ENCODE results near the gene BDKRB1. TPM values are rescaled to one million over a fixed set of nuclear protein-coding genes. Genes with fewer than 3 reads are reported as not detected.

Gene BDKRB1
- total RNA-seq, 1 experiment from 2014 or later: not detected

DNA sequence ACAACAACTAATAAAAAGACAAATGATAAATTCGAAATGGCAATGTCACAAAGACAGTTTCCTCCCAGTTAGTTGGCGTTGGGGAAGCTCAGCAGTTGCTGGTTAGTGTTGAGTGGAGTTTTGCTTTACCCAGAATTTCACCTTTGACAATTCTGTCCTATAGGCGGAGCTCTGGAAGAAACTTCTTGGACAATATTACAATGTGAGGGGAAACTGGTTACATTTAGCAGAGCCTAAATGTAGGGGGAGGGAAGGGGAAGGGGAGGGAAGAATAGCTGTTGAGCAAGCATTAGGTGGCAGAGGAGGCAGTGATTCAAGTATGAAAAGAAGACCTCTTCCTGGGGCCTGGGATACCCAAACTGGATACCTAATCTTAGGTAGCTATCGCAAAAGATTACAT lies 51.4 kb downstream of the BDKRB1 start:
- TF ChIP-seq TCF7L2 (IDR thresholded peaks at IDR 0.05; ENCODE audit: low read depth, low read length): no peak
- TF ChIP-seq CTCF (IDR thresholded peaks at IDR 0.05): peak; percentile 30
- TF ChIP-seq SIN3A (IDR thresholded peaks at IDR 0.05; ENCODE audit: borderline replicate concordance, insufficient read depth, low read depth, low read length): no peak
- TF ChIP-seq, protein P1, sequence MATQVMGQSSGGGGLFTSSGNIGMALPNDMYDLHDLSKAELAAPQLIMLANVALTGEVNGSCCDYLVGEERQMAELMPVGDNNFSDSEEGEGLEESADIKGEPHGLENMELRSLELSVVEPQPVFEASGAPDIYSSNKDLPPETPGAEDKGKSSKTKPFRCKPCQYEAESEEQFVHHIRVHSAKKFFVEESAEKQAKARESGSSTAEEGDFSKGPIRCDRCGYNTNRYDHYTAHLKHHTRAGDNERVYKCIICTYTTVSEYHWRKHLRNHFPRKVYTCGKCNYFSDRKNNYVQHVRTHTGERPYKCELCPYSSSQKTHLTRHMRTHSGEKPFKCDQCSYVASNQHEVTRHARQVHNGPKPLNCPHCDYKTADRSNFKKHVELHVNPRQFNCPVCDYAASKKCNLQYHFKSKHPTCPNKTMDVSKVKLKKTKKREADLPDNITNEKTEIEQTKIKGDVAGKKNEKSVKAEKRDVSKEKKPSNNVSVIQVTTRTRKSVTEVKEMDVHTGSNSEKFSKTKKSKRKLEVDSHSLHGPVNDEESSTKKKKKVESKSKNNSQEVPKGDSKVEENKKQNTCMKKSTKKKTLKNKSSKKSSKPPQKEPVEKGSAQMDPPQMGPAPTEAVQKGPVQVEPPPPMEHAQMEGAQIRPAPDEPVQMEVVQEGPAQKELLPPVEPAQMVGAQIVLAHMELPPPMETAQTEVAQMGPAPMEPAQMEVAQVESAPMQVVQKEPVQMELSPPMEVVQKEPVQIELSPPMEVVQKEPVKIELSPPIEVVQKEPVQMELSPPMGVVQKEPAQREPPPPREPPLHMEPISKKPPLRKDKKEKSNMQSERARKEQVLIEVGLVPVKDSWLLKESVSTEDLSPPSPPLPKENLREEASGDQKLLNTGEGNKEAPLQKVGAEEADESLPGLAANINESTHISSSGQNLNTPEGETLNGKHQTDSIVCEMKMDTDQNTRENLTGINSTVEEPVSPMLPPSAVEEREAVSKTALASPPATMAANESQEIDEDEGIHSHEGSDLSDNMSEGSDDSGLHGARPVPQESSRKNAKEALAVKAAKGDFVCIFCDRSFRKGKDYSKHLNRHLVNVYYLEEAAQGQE (IDR thresholded peaks at IDR 0.05; ENCODE audit: insufficient read depth in 1 of 2, low read depth in 2 of 2, low read length in 1 of 2): no peak
- no peak for TF ChIP-seq POLR2AphosphoS5 (IDR thresholded peaks at IDR 0.05; ENCODE audit: low read depth, low read length)
- no peak overlapping the region for H3K27ac ChIP-seq (ENCODE audit: low read length)
- BruUV-seq (replicated peaks): no TSS peak
- in situ Hi-C loops (cut with HindIII; ENCODE audit: low pct_unique_long_range_greater_than_20kb, low sequenced_read_pairs) (no loop called here), intact Hi-C loops (cut with micrococcal nuclease; ENCODE audit: unreplicated experiment) (no loop called here)
- no peak overlapping the region for H3K4me3 ChIP-seq (ENCODE audit: low read depth in 2 of 2, low read length in 2 of 2)
- ChIA-PET POLR2A (no interaction called here), CTCF (no interaction called here)
- DNase-seq (ENCODE audit: low read depth, low spot score) (no peak), ATAC-seq (no peak)
- no peaks in the 10 kb centered on the region for H3K4me1 ChIP-seq (ENCODE audit: control insufficient read depth, insufficient read depth, low read length)
- H3K36me3 ChIP-seq (ENCODE audit: control insufficient read depth, insufficient read depth, low read length): no peaks in the 10 kb centered on the region
- no peaks in the 10 kb centered on the region for H3K9me3 ChIP-seq (ENCODE audit: control insufficient read depth, insufficient read depth, low read depth, low read length)
- H3K27me3 ChIP-seq (ENCODE audit: control insufficient read depth, insufficient read depth, low read length): no peaks in the 10 kb centered on the region

- POLR2A ChIA-PET: no interaction called here
- CTCF ChIA-PET: no interaction called here
- DNase-seq (ENCODE audit: low read depth, low spot score) (no peak), ATAC-seq (no peak)
- H3K36me3 ChIP-seq (ENCODE audit: control insufficient read depth, insufficient read depth, low read length): no peaks in the 10 kb centered on the region
- no peaks in the 10 kb centered on the region for H3K4me1 ChIP-seq (ENCODE audit: control insufficient read depth, insufficient read depth, low read length)
- TF ChIP-seq CTCF (IDR thresholded peaks at IDR 0.05): no peak
- no peak overlapping the region for H3K4me3 ChIP-seq (ENCODE audit: low read depth in 2 of 2, low read length in 2 of 2)
- no peaks in the 10 kb centered on the region for H3K27me3 ChIP-seq (ENCODE audit: control insufficient read depth, insufficient read depth, low read length)
- no TSS peak for BruUV-seq (replicated peaks)
- in situ Hi-C loops (cut with HindIII; ENCODE audit: low pct_unique_long_range_greater_than_20kb, low sequenced_read_pairs) (no loop called here), intact Hi-C loops (cut with micrococcal nuclease; ENCODE audit: unreplicated experiment) (no loop called here)
- H3K9me3 ChIP-seq (ENCODE audit: control insufficient read depth, insufficient read depth, low read depth, low read length): no peaks in the 10 kb centered on the region
- H3K27ac ChIP-seq (ENCODE audit: low read length): no peak overlapping the region
Observed at GRCh38 chr14:96309133-96309895, 53.3 kb downstream of the BDKRB1 start.
